Colonic mucosa (tissue), 4 donors: ENCODE data around the gene WDR44. TPM values are rescaled to one million over a fixed set of nuclear protein-coding genes. Genes with fewer than 3 reads are reported as not detected.

Experiments used
- DNase-seq: peaks from one replicate; pipeline ENCODE4 v3.0.0-alpha.2; 2020
- H3K27ac ChIP-seq: fragments of 200-600 bp; one replicate; pipeline ENCODE4 v1.8.0; 2021
- H3K27me3 ChIP-seq: fragments of 200-600 bp; one replicate; pipeline ENCODE4 v1.8.0; 2021
- H3K36me3 ChIP-seq: fragments of 200-600 bp; one replicate; pipeline ENCODE4 v1.8.0; 2021
- H3K4me1 ChIP-seq: fragments of 200-600 bp; one replicate; pipeline ENCODE4 v1.8.0; 2021; ENCODE audit warnings: mild to moderate bottlenecking
- H3K4me3 ChIP-seq: fragments of 200-600 bp; one replicate; pipeline ENCODE4 v1.8.0; 2021
- H3K9ac ChIP-seq, 2 donors: one replicate each; pipeline ENCODE4 v1.7.0; 2013; ENCODE audit warnings: control low read depth in 2 of 2, low read depth in 2 of 2, low read length in 2 of 2
- H3K9me3 ChIP-seq: fragments of 200-600 bp; one replicate; pipeline ENCODE4 v1.8.0; 2021
- CTCF ChIP-seq: fragments of 200-600 bp; IDR thresholded peaks from one replicate; pipeline ENCODE4 v1.8.0; 2022; ENCODE audit warnings: antibody characterized with exemption, mild to moderate bottlenecking
- intact Hi-C: fragments of 100-400 bp; cut with DNase I; formaldehyde crosslinking; loops from one replicate; pipeline ENCODE4 v1.14.1; 2022
- total RNA-seq, 2 donors: library from RNA; stranded (reverse); fragmentation: NEBNext Ultra II Directional in 1 of 2; extraction: Animal tissue kit (Norgen Biotek cat#: 25700) in 1 of 2; gene quantifications; one replicate each; pipeline ENCODE4 v1.2.1, GENCODE V29; 2021
- donor health status: healthy.
- donor health status: DM: no; HTN: no; CAD: no.
- donor health status: DM: no; HTN: no; CAD: no.

WDR44 gene
- total RNA-seq, 2 donors from 2014 or later, result 8.0 to 13.4 TPM

GRCh38 chrX:118347131-118347530 lies 1.2 kb downstream of the WDR44 start:
- Histone ChIP-seq H3K9ac (peak overlapping the region in 1 of 2 donors; percentile 79), H3K9me3 (no peaks in the 10 kb centered on the region), H3K4me3 (peak overlapping the region; percentile 40), H3K4me1 (no peaks in the 10 kb centered on the region), H3K27me3 (no peaks in the 10 kb centered on the region), H3K36me3 (no peaks in the 10 kb centered on the region), H3K27ac (peak overlapping the region; percentile 95)
- intact Hi-C loops, result no loop called here
- DNase-seq, result no peak
- no peak for TF ChIP-seq CTCF

GRCh38 chrX:118347736-118348135 lies 1.8 kb downstream of the WDR44 start:
- no peak for TF ChIP-seq CTCF
- H3K27ac ChIP-seq, result no peak overlapping the region
- H3K4me1 ChIP-seq, result no peaks in the 10 kb centered on the region
- no peak for DNase-seq
- peak overlapping the region in 1 of 2 donors; percentile 8 for H3K9ac ChIP-seq
- peak overlapping the region; percentile 40 for H3K4me3 ChIP-seq
- no peaks in the 10 kb centered on the region for H3K27me3 ChIP-seq
- H3K9me3 ChIP-seq, result no peaks in the 10 kb centered on the region
- H3K36me3 ChIP-seq, result no peaks in the 10 kb centered on the region
- intact Hi-C loops, result no loop called here

GRCh38 chrX:118348186-118348810 lies 2.4 kb downstream of the WDR44 start:
- H3K27me3 ChIP-seq, result no peaks in the 10 kb centered on the region
- intact Hi-C loops, result no loop called here
- H3K36me3 ChIP-seq, result no peaks in the 10 kb centered on the region
- no peak for DNase-seq
- TF ChIP-seq CTCF, result no peak
- no peaks in the 10 kb centered on the region for H3K9me3 ChIP-seq
- H3K27ac ChIP-seq, result no peak overlapping the region
- H3K4me3 ChIP-seq, result no peak overlapping the region
- H3K9ac ChIP-seq, result no peak overlapping the region
- H3K4me1 ChIP-seq, result no peaks in the 10 kb centered on the region

GRCh38 chrX:118349188-118349587 lies 3.3 kb downstream of the WDR44 start:
- Histone ChIP-seq H3K27me3 (no peaks in the 10 kb centered on the region), H3K9me3 (no peaks in the 10 kb centered on the region), H3K4me3 (no peak overlapping the region), H3K27ac (no peak overlapping the region), H3K9ac (no peak overlapping the region), H3K36me3 (no peaks in the 10 kb centered on the region), H3K4me1 (no peaks in the 10 kb centered on the region)
- intact Hi-C loops, result no loop called here
- TF ChIP-seq CTCF, result no peak
- DNase-seq, result no peak

GRCh38 chrX:118350221-118350620 lies 4.3 kb downstream of the WDR44 start:
- Histone ChIP-seq H3K9me3 (no peaks in the 10 kb centered on the region), H3K4me3 (no peak overlapping the region), H3K27ac (no peak overlapping the region), H3K27me3 (no peaks in the 10 kb centered on the region), H3K36me3 (no peaks in the 10 kb centered on the region), H3K9ac (no peak overlapping the region), H3K4me1 (no peaks in the 10 kb centered on the region)
- no peak for TF ChIP-seq CTCF
- intact Hi-C loops, result no loop called here
- no peak for DNase-seq
